HCT116 (cell line): ENCODE results near the gene KRT74.

ENCODE experiments used
- EGR1 ChIP-seq: IDR thresholded peaks from 2 replicates; pipeline ENCODE4 v1.6.1; 2012; ENCODE audit warnings: low read depth
- EZH2 ChIP-seq: fragments of 200-600 bp; sonication (generic); IDR thresholded peaks from 2 replicates; pipeline ENCODE4 v1.6.1; 2017; ENCODE audit warnings: antibody characterized with exemption, mixed run types
- POLR2A ChIP-seq: IDR thresholded peaks from 2 replicates; pipeline ENCODE4 v1.7.0; 2011; ENCODE audit warnings: borderline replicate concordance; ENCODE audit not compliant: insufficient read depth, insufficient read length; ENCODE audit errors: extremely low read depth
- POLR2AphosphoS5 ChIP-seq: IDR thresholded peaks from 2 replicates; pipeline ENCODE4 v1.6.1; 2011; ENCODE audit warnings: mild to moderate bottlenecking, low read depth, low read length, moderate library complexity
- RAD21 ChIP-seq: IDR thresholded peaks from 2 replicates; pipeline ENCODE4 v1.6.1; 2012; ENCODE audit warnings: low read depth, mild to moderate bottlenecking
- ZFX ChIP-seq: fragments of 450-650 bp; IDR thresholded peaks from 2 replicates; pipeline ENCODE4 v1.6.1; 2017
- TF ChIP-seq, protein P1 (sequence below), 3 experiments: fragments of 200-600 bp in 1 of 3; sonication (generic) in 1 of 3; IDR thresholded peaks in 2 of 3; conservative IDR thresholded peaks in 1 of 3; 2 replicates each; pipeline ENCODE4 v1.5.1; 2012 to 2017; ENCODE audit warnings: low read depth in 2 of 3, low read length in 2 of 3, antibody characterized with exemption in 1 of 3, borderline replicate concordance in 1 of 3, control low read depth in 1 of 3, mild to moderate bottlenecking in 1 of 3, mixed read lengths in 1 of 3, mixed run types in 1 of 3, moderate library complexity in 1 of 3; ENCODE audit not compliant: insufficient read depth in 1 of 3
- TF ChIP-seq, protein P2 (sequence below): IDR thresholded peaks from 2 replicates; pipeline ENCODE4 v1.6.1; 2012

DNA sequence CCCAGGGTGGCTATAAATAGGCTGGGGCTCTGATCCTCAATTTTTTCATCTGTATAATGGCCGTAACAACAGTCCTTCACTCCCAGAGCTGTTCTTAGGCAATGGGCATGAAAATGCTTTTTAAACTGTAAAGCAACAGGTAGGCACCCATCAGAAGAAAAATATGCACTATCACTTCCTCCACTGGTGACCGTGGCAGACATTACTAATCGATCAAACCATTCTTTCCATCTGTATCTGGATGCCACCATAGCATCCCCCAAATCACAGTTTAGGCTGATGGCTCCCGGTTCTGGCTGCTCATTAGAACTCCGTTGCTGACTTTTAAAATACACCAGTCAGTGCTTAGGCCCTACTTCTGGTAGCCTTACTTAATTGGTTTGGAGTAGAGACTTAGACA is 31.9 kb downstream of the KRT74 start:
- TF ChIP-seq ZFX (no peak), EGR1 (no peak), EZH2 (no peak), RAD21 (no peak), POLR2AphosphoS5 (no peak), POLR2A (no peak)
- TF ChIP-seq, protein P1, sequence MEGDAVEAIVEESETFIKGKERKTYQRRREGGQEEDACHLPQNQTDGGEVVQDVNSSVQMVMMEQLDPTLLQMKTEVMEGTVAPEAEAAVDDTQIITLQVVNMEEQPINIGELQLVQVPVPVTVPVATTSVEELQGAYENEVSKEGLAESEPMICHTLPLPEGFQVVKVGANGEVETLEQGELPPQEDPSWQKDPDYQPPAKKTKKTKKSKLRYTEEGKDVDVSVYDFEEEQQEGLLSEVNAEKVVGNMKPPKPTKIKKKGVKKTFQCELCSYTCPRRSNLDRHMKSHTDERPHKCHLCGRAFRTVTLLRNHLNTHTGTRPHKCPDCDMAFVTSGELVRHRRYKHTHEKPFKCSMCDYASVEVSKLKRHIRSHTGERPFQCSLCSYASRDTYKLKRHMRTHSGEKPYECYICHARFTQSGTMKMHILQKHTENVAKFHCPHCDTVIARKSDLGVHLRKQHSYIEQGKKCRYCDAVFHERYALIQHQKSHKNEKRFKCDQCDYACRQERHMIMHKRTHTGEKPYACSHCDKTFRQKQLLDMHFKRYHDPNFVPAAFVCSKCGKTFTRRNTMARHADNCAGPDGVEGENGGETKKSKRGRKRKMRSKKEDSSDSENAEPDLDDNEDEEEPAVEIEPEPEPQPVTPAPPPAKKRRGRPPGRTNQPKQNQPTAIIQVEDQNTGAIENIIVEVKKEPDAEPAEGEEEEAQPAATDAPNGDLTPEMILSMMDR (IDR thresholded peaks at IDR 0.05 in 2 of 3, conservative IDR thresholded peaks at IDR 0.05 in 1 of 3; ENCODE audit: borderline replicate concordance in 1 of 3, insufficient read depth in 1 of 3, low read depth in 2 of 3, low read length in 2 of 3) = no peak
- TF ChIP-seq, protein P2, sequence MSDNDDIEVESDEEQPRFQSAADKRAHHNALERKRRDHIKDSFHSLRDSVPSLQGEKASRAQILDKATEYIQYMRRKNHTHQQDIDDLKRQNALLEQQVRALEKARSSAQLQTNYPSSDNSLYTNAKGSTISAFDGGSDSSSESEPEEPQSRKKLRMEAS = no peak
